Lower leg skin (tissue), 3 donors: ENCODE measurements around the gene ARAP1.

Experiments used
- CTCF ChIP-seq, 3 donors: fragments of 450-650 bp; IDR thresholded peaks; one replicate each; pipeline ENCODE4 v1.5.1; 2016; ENCODE audit warnings: antibody characterized with exemption in 3 of 3, mild to moderate bottlenecking in 3 of 3, moderate library complexity in 2 of 3
- POLR2A ChIP-seq, 2 donors: fragments of 450-650 bp; IDR thresholded peaks; one replicate each; pipeline ENCODE4 v1.6.1; 2016 to 2017; ENCODE audit warnings: antibody characterized with exemption in 2 of 2, mild to moderate bottlenecking in 1 of 2, moderate library complexity in 1 of 2

DNA sequence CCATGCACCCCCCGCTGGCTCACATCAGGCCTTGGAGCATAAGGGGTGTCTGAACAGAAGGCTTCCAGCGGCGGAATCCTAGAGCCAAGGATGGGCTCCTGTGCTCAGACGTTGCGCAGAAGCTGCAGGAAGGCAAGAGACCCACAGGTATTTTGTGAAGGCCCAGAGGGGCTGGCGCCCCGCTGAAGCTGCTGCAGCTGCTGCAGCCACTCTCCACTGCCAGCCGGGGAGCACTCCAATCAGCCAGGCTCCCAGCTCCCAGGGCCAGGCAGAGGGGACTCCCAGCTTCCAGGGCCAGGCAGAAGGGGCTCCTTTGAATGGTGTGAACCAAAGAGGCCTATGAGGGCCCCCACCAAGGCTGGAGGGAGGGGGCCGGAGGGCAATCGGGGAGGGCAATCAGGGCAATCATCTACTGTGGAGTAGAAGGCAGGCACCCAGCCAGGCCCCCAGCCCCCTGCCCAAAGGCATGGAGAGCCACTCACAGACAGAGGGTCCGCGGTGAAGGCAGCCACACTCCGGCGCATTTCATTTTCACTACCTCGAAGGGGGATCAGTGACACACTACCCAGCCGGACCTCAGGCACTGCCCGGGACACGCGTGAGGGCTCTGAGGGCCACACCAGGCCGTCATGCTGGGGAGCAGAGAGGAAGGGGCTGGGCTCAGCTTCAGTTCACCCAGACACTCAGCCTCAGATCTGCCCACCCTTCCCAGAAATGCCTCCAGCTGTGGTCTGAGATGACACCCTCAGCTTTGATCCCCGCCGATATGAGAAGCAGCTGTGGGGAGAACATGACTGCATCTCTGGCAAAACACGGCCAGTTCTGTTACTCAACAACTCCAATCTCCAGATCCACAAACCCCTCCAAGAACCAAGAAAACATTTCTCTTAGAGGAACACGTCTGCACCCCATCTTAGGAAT is 66.4 kb downstream of the ARAP1 start:
- TF ChIP-seq CTCF (IDR thresholded peaks at IDR 0.05) (no peak), POLR2A (IDR thresholded peaks at IDR 0.05) (no peak)
